Esophagus squamous epithelium (tissue), 5 donors: ENCODE data around the gene FNIP2. TPM values are rescaled to one million over a fixed set of nuclear protein-coding genes. Genes with fewer than 3 reads are reported as not detected.

Experiments used
- DNase-seq: peaks from one replicate; lab custom pipeline; 2025; lab: John Stamatoyannopoulos, UW
- H3K27ac ChIP-seq, 4 donors: fragments of 200-600 bp; sonication (generic); one replicate each; pipeline ENCODE4 v1.5.1; 2016 to 2019; ENCODE audit warnings: mild to moderate bottlenecking in 1 of 4
- H3K27me3 ChIP-seq, 4 donors: fragments of 200-600 bp; sonication (generic); 1 replicate in 3 of 4; 2 replicates in 1 of 4; pipeline versions ENCODE4 v1.5.1 to v1.6.0; 2017 to 2021; ENCODE audit warnings: antibody characterized with exemption in 1 of 4
- H3K36me3 ChIP-seq, 3 donors: fragments of 200-600 bp; sonication (generic); one replicate each; pipeline ENCODE4 v1.5.1; 2016 to 2019
- H3K4me1 ChIP-seq, 3 donors: fragments of 200-600 bp; sonication (generic); one replicate each; pipeline ENCODE4 v1.5.1; 2017 to 2019
- H3K4me3 ChIP-seq, 4 donors: fragments of 200-600 bp; sonication (generic); 1 replicate in 3 of 4; 2 replicates in 1 of 4; pipeline ENCODE4 v1.5.1; 2016 to 2019; ENCODE audit warnings: mild to moderate bottlenecking in 2 of 4, moderate library complexity in 1 of 4
- H3K9me3 ChIP-seq, 3 donors: fragments of 200-600 bp; sonication (generic); one replicate each; pipeline ENCODE4 v1.5.1; 2016 to 2019
- POLR2A ChIP-seq, 4 donors: fragments of 450-650 bp; IDR thresholded peaks; one replicate each; pipeline ENCODE4 v1.6.1; 2017; ENCODE audit warnings: antibody characterized with exemption in 4 of 4, mild to moderate bottlenecking in 4 of 4, moderate library complexity in 3 of 4
- WGBS, 2 donors: methylation state at CpG; one replicate each; pipeline ENCODE4 v1.1.5; 2018; 5-methylcytosine and 5-hydroxymethylcytosine counted together
- intact Hi-C: fragments of 100-400 bp; cut with DNase I; formaldehyde crosslinking; loops from one replicate; pipeline ENCODE4 v1.15.0; 2022
- total RNA-seq, 4 donors: library from RNA; depleted of rRNA; stranded (reverse); fragments of >200 nt; gene quantifications; one replicate each; pipeline ENCODE4 v1.1.0, GENCODE V29; 2016
- TF ChIP-seq, protein P1 (sequence below), 6 experiments: fragments of 450-650 bp in 4 of 6; fragments of 200-600 bp in 2 of 6; sonication (generic) in 2 of 6; IDR thresholded peaks; one replicate each; pipeline ENCODE4 v1.5.1; 2016 to 2019; ENCODE audit warnings: antibody characterized with exemption in 6 of 6, mild to moderate bottlenecking in 4 of 6, moderate library complexity in 4 of 6
- donor health status: DM: yes; HTN: yes; CAD: no.

The FNIP2 gene
- total RNA-seq, 4 donors from 2014 or later = 6.0 to 28.8 (median 12.4) TPM

DNA sequence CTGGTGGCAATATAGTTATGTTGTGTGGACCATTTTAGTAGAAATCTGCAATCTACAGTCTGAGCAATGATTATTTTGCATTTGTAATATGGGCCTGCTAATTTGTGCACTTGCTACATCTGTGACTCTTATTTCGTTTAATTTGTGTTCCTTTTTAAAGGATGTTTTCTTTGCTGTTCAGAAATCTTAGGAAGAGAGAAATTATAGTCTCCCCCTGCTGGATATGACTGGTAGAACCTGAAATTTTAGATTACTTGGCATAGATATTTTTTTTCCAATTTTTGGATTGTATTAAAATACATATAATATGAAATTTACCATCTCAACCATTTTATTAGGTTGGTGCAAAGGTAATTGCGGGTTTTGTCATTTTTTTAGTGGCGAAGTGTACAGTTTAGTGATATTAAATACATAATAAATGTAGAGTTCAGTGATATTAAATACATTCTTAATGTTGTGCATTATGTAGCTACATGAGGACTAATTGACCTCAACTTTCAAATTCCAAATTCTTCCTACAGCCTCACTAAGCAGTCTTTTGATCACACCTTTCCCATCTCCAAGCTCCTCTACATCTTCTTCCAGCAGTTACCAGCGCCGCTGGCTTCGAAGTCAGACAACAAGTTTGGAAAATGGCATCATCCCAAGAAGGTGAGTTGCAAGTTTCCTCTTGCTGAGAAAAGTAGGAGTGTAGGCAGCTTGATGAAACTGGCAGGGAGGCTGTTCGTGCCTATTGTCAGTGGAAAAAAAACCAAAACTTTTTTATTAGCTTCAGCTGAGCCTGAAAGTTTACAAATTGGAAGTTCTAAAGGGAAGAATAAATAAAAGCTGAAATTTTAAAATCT lies 82.2 kb downstream of the FNIP2 start:
- Histone ChIP-seq H3K36me3 (peaks cover 0 to 34% (median 0%) of the 10 kb centered on the region in 3 donors), H3K4me3 (no peak overlapping the region), H3K27me3 (no peaks in the 10 kb centered on the region), H3K9me3 (no peaks in the 10 kb centered on the region), H3K4me1 (peaks cover 0 to 17% (median 3%) of the 10 kb centered on the region in 3 donors), H3K27ac (peak overlapping the region in 1 of 4 donors; percentile 36)
- TF ChIP-seq, protein P1, sequence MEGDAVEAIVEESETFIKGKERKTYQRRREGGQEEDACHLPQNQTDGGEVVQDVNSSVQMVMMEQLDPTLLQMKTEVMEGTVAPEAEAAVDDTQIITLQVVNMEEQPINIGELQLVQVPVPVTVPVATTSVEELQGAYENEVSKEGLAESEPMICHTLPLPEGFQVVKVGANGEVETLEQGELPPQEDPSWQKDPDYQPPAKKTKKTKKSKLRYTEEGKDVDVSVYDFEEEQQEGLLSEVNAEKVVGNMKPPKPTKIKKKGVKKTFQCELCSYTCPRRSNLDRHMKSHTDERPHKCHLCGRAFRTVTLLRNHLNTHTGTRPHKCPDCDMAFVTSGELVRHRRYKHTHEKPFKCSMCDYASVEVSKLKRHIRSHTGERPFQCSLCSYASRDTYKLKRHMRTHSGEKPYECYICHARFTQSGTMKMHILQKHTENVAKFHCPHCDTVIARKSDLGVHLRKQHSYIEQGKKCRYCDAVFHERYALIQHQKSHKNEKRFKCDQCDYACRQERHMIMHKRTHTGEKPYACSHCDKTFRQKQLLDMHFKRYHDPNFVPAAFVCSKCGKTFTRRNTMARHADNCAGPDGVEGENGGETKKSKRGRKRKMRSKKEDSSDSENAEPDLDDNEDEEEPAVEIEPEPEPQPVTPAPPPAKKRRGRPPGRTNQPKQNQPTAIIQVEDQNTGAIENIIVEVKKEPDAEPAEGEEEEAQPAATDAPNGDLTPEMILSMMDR (IDR thresholded peaks at IDR 0.05) = peak; percentile 48 to 82 (median 71)
- no peak for TF ChIP-seq POLR2A (IDR thresholded peaks at IDR 0.05)
- intact Hi-C loops = loop anchor here (10.0 kb wide), 1 partner anchor 324 kb away; no protein-coding TSS in a partner anchor
- WGBS, 2 donors = 25 to 43% methylated on average over 7 of the region's 7 CpGs
- no peak for DNase-seq

DNA sequence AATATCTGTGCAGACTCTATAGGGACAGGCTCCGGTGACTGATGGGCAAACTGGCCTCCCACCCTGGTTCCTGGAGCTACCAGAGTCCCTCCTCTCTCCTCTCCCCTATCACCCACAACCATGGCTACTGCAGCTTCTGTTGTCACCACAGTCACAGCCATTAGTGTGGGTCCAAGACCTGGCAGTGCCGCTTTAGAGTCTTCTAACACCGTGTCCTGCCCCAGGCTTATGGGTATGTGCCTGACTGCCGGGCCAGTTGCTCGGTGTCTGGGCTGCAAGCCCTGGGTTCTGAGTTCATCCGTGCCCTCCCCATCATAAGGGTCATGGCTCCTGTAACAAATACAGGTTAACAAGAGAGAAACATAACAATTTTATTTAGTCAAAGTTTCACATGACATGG lies 85.4 kb downstream of the FNIP2 start:
- WGBS, 2 donors = 97 to 100% methylated on average over 2 to 3 of the region's 6 CpGs
- DNase-seq = no peak
- Histone ChIP-seq H3K4me3 (no peak overlapping the region), H3K27me3 (no peaks in the 10 kb centered on the region), H3K36me3 (peaks cover 0 to 16% (median 0%) of the 10 kb centered on the region in 3 donors), H3K4me1 (peaks cover 0 to 17% (median 3%) of the 10 kb centered on the region in 3 donors), H3K27ac (no peak overlapping the region), H3K9me3 (no peaks in the 10 kb centered on the region)
- TF ChIP-seq, protein P1 (IDR thresholded peaks at IDR 0.05) = no peak
- TF ChIP-seq POLR2A (IDR thresholded peaks at IDR 0.05) = no peak
- intact Hi-C loops = loop anchor here (10.0 kb wide), 1 partner anchor 321 kb away; no protein-coding TSS in a partner anchor

GRCh38 chr4:158856852-158857251 lies 88.0 kb downstream of the FNIP2 start:
- Histone ChIP-seq H3K36me3 (peaks cover 0 to 40% (median 0%) of the 10 kb centered on the region in 3 donors), H3K4me3 (no peak overlapping the region), H3K27ac (no peak overlapping the region), H3K9me3 (no peaks in the 10 kb centered on the region), H3K27me3 (no peaks in the 10 kb centered on the region), H3K4me1 (no peaks in the 10 kb centered on the region)
- no peak for TF ChIP-seq POLR2A (IDR thresholded peaks at IDR 0.05)
- TF ChIP-seq, protein P1 (IDR thresholded peaks at IDR 0.05) = peak in 5 of 6 experiments; percentile 39 to 70 (median 45)
- intact Hi-C loops = loop anchor here (10.0 kb wide), 1 partner anchor 318 kb away; no protein-coding TSS in a partner anchor
- 43 to 75% methylated on average over 2 of the region's 2 CpGs for WGBS, 2 donors
- no peak for DNase-seq

- no peak for TF ChIP-seq POLR2A (IDR thresholded peaks at IDR 0.05)
- TF ChIP-seq, protein P1 (IDR thresholded peaks at IDR 0.05) = no peak
- no peaks in the 10 kb centered on the region for H3K27me3 ChIP-seq
- H3K4me3 ChIP-seq = no peak overlapping the region
- intact Hi-C loops = loop anchor here (10.0 kb wide), 1 partner anchor 317 kb away; no protein-coding TSS in a partner anchor
- H3K4me1 ChIP-seq = no peaks in the 10 kb centered on the region
- no peak overlapping the region for H3K27ac ChIP-seq
- DNase-seq = no peak
- peaks cover 0 to 45% (median 0%) of the 10 kb centered on the region in 3 donors for H3K36me3 ChIP-seq
- H3K9me3 ChIP-seq = no peaks in the 10 kb centered on the region
- 72 to 97% methylated on average over 1 of the region's 1 CpG for WGBS, 2 donors
These were observed 89.1 kb downstream of the FNIP2 start for GRCh38 chr4:158857951-158858350.
